Measurements from ENCODE around the gene SNX13.

The SNX13 gene

DNA sequence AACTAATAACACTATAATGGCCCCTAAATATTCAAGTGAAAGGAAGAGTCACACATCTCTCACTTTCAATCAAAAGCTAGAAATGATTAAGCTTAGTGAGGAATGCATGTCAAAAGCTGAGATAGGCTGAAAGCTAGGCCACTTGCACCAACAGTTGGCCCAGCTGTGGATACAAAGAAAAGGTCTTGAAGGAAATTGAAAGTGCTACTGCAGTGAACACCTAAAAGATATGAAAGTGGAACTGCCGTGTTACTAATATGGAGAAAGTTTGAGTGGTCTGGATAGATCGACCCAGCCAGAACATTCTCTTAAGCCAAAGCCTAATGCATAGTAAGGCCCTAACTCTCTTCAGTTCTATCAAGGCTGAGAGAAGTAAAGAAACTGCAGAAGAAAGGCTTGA is 12.1 kb upstream of the SNX13 start:
- DNase-seq (ENCODE audit: low read depth, low spot score) = no peak

DNA sequence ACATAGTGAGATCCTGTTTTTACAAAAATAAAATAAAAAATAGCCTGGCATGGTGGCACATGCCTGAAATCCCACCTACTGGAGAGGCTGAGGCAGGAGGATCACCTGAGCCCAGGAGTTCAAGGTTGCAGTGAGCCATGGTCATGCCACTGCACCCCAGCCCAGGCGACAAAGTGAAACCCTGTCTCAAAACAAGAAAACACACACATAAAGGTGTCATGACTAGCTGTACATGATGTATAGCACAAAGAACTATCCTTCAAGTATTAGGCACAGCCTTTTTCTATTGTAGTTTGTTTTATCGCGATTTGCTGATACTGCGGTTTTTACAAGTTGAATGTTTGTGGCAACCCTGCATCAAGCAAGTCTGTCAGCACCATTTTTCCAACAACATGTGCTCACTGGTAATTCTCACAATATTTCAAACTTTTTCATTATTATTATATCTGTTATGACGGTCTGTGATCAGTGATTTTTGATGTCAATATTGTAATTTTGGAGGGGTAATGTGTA is 11.5 kb upstream of the SNX13 start:
- no peaks in the 10 kb centered on the region for H3K36me3 ChIP-seq (ENCODE audit: insufficient read depth, low read length)
- no peak overlapping the region for H3K27ac ChIP-seq
- H3K9me3 ChIP-seq (ENCODE audit: low read depth, low read length) = no peaks in the 10 kb centered on the region
- no peak for TF ChIP-seq POLR2AphosphoS5 (IDR thresholded peaks at IDR 0.05; ENCODE audit: borderline replicate concordance, low read depth, low read length)
- H3K4me3 ChIP-seq = no peak overlapping the region
- DNase-seq (ENCODE audit: low read depth, low spot score) = no peak
- H3K9ac ChIP-seq (ENCODE audit: insufficient read length) = no peak overlapping the region

More for the DNA sequence above, 12.1 kb upstream of the SNX13 start:
- no peak overlapping the region for H3K9ac ChIP-seq (ENCODE audit: insufficient read length)
- no peak overlapping the region for H3K4me3 ChIP-seq
- no peaks in the 10 kb centered on the region for H3K9me3 ChIP-seq (ENCODE audit: low read depth, low read length)
- no peaks in the 10 kb centered on the region for H3K36me3 ChIP-seq (ENCODE audit: insufficient read depth, low read length)
- TF ChIP-seq EZH2 (IDR thresholded peaks at IDR 0.05) = no peak
- no peak for TF ChIP-seq FOXP2 (optimal IDR thresholded peaks at IDR 0.05; ENCODE audit: control extremely low read depth, extremely low read length, insufficient read depth)
- TF ChIP-seq POLR2AphosphoS5 (IDR thresholded peaks at IDR 0.05; ENCODE audit: borderline replicate concordance, low read depth, low read length) = no peak
- no peak overlapping the region for H3K27ac ChIP-seq

DNA sequence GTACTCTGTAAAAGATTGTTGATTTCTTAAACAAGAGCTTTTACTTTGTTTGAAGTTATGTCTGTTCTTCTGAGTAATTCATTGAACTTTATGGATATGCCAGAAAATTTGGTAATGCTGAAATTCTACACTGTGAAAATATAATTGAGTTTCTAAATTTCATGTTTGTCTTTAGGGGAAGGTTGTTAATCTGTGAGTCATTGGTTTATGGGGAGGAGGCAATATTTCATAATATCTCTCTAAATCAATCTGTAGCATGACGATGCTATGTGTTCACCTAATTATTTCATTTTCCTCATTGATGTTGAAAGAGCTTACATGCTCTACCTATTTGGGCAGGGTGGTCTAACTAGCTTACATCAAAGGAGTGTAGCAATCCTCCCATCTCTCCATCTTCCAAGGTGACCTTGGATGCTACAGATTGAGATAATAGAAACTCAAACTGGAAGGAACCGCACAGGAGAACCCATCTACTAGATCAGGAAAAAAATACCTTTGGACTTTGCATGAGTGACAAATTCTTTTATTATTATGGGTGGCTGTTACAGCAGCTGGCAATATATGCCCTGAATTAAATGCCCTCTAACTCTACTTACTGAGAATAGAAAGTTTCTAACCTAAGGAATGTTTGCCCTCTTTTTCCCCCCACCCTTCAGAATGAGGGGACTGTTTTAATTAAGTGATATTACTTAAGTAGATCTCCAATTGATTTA is 8.4 kb upstream of the SNX13 start:
- H3K4me3 ChIP-seq = no peak overlapping the region
- DNase-seq (ENCODE audit: low read depth, low spot score) = no peak
- H3K36me3 ChIP-seq (ENCODE audit: insufficient read depth, low read length) = no peaks in the 10 kb centered on the region
- no peaks in the 10 kb centered on the region for H3K9me3 ChIP-seq (ENCODE audit: low read depth, low read length)
- no peak overlapping the region for H3K9ac ChIP-seq (ENCODE audit: insufficient read length)
- no peak overlapping the region for H3K27ac ChIP-seq
- TF ChIP-seq FOXP2 (optimal IDR thresholded peaks at IDR 0.05; ENCODE audit: control extremely low read depth, extremely low read length, insufficient read depth) = no peak
- no peak for TF ChIP-seq EZH2 (IDR thresholded peaks at IDR 0.05)
- TF ChIP-seq POLR2AphosphoS5 (IDR thresholded peaks at IDR 0.05; ENCODE audit: borderline replicate concordance, low read depth, low read length) = no peak

DNA sequence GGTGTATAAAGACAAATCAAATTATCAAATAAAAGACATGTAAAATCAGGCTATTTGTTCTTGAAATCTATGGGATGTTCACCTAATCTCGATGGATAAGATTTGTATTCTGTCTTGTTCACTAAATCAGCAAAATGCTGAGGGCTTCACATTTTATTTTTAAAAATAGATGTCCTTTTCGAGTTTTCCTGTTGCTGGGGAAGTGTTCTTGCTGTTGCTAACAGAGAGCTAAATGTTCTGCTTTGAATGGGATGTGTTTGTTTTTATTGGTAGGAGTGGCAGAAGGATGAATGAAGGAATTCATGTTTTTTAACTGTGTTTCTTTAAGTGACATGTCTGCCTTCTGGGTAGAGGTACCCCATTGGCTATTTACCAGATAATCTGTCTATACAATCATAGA is 7.3 kb upstream of the SNX13 start:
- no peak for DNase-seq (ENCODE audit: low read depth, low spot score)
- Histone ChIP-seq H3K9ac (ENCODE audit: insufficient read length) (no peak overlapping the region), H3K4me3 (no peak overlapping the region), H3K27ac (no peak overlapping the region), H3K36me3 (ENCODE audit: insufficient read depth, low read length) (no peaks in the 10 kb centered on the region), H3K9me3 (ENCODE audit: low read depth, low read length) (no peaks in the 10 kb centered on the region)
- TF ChIP-seq FOXP2 (optimal IDR thresholded peaks at IDR 0.05; ENCODE audit: control extremely low read depth, extremely low read length, insufficient read depth) (no peak), POLR2AphosphoS5 (IDR thresholded peaks at IDR 0.05; ENCODE audit: borderline replicate concordance, low read depth, low read length) (no peak), EZH2 (IDR thresholded peaks at IDR 0.05) (no peak)

DNA sequence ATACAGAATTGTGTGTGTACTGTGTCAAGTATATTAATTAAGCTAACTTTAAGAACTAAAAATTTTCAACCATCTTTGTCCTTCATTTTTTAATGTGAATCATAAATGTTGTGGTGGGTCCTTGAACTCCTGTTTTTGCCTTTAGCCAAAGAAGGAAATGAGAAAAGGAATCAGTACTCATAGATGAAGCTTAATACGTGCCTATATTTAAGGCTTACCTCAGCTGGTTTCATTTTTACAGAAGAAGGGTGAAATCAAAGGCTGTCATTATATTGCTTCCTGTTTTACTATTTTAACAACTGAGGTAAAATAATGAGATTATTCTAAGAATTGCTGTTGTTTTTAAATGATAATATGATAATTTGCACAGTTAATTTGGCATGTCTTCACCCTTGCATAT is 6.3 kb upstream of the SNX13 start:
- no peak for DNase-seq (ENCODE audit: low read depth, low spot score)
- Histone ChIP-seq H3K4me3 (no peak overlapping the region), H3K36me3 (ENCODE audit: insufficient read depth, low read length) (no peaks in the 10 kb centered on the region), H3K9ac (ENCODE audit: insufficient read length) (no peak overlapping the region), H3K9me3 (ENCODE audit: low read depth, low read length) (no peaks in the 10 kb centered on the region), H3K27ac (no peak overlapping the region)
- TF ChIP-seq POLR2AphosphoS5 (IDR thresholded peaks at IDR 0.05; ENCODE audit: borderline replicate concordance, low read depth, low read length) (no peak), FOXP2 (optimal IDR thresholded peaks at IDR 0.05; ENCODE audit: control extremely low read depth, extremely low read length, insufficient read depth) (no peak), EZH2 (IDR thresholded peaks at IDR 0.05) (no peak)

DNA sequence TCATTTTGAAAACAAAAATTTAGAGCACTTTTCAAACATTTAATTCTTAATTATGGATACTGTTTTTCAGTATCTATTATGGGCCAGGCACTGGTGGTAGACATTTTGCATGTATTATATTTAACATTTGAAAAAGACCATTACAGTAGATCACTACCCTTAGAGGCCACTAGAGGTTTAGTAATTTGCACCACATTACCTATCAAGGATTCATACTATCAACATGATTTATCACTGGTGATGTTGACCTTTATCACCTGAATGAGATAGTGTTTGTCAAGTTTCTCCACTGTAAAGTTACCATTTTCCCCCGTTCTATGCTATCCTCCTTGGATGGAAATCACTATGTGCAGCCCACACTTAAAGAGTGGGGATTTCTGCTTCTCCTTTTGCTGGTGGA is 4.4 kb upstream of the SNX13 start:
- no peak overlapping the region for H3K27ac ChIP-seq
- TF ChIP-seq EZH2 (IDR thresholded peaks at IDR 0.05) (no peak), FOXP2 (optimal IDR thresholded peaks at IDR 0.05; ENCODE audit: control extremely low read depth, extremely low read length, insufficient read depth) (no peak), POLR2AphosphoS5 (IDR thresholded peaks at IDR 0.05; ENCODE audit: borderline replicate concordance, low read depth, low read length) (no peak)
- H3K9me3 ChIP-seq (ENCODE audit: low read depth, low read length) = no peaks in the 10 kb centered on the region
- H3K4me3 ChIP-seq = no peak overlapping the region
- DNase-seq (ENCODE audit: low read depth, low spot score) = no peak
- no peak overlapping the region for H3K9ac ChIP-seq (ENCODE audit: insufficient read length)
- H3K36me3 ChIP-seq (ENCODE audit: insufficient read depth, low read length) = no peaks in the 10 kb centered on the region

DNA sequence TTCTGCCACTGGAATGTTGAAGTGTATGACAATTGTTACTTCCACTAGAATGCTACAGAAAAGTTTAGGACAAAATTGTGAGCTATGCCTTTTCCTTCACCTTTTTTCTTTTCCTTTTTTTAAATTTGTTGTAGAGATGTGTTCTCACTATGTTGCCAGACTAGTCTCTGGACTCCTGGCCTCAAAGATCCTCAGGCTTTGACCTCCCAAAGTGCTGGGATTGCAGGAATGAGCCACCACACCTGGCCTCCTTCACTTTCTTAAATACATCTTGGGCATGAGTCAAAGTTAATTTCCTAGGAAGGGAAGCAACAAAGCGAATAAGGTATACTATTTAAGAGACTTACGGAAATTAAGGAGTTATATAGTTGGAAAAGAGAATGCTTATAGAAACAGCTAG is 2.7 kb upstream of the SNX13 start:
- TF ChIP-seq EZH2 (IDR thresholded peaks at IDR 0.05) = no peak
- no peak for TF ChIP-seq FOXP2 (optimal IDR thresholded peaks at IDR 0.05; ENCODE audit: control extremely low read depth, extremely low read length, insufficient read depth)
- no peak for TF ChIP-seq POLR2AphosphoS5 (IDR thresholded peaks at IDR 0.05; ENCODE audit: borderline replicate concordance, low read depth, low read length)
- Histone ChIP-seq H3K27ac (no peak overlapping the region), H3K9me3 (ENCODE audit: low read depth, low read length) (no peaks in the 10 kb centered on the region), H3K4me3 (no peak overlapping the region), H3K9ac (ENCODE audit: insufficient read length) (no peak overlapping the region), H3K36me3 (ENCODE audit: insufficient read depth, low read length) (no peaks in the 10 kb centered on the region)
- DNase-seq (ENCODE audit: low read depth, low spot score) = no peak

DNA sequence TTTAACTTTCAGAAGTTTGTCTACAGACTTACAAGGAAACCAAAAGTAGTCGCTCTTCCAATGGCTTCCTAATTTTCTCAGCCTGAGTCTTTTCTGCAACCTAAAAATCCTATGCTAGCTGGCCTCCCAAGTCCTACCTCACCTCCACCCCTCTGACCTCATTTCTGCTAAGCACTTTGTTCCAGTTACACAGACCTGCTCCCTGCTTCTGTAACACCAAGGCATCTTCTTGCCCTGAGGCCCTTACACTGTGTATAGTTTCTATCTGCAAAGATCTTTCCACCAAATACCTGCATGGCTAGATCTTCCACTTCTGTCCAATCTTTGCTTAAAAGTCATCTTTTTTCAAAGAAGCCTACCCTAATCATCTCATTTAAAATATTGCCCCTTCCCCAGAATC is 1.9 kb upstream of the SNX13 start:
- Histone ChIP-seq H3K4me3 (no peak overlapping the region), H3K27ac (no peak overlapping the region), H3K9ac (ENCODE audit: insufficient read length) (no peak overlapping the region), H3K9me3 (ENCODE audit: low read depth, low read length) (no peaks in the 10 kb centered on the region), H3K36me3 (ENCODE audit: insufficient read depth, low read length) (no peaks in the 10 kb centered on the region)
- no peak for DNase-seq (ENCODE audit: low read depth, low spot score)
- TF ChIP-seq FOXP2 (optimal IDR thresholded peaks at IDR 0.05; ENCODE audit: control extremely low read depth, extremely low read length, insufficient read depth) (no peak), POLR2AphosphoS5 (IDR thresholded peaks at IDR 0.05; ENCODE audit: borderline replicate concordance, low read depth, low read length) (no peak), EZH2 (IDR thresholded peaks at IDR 0.05) (no peak)

DNA sequence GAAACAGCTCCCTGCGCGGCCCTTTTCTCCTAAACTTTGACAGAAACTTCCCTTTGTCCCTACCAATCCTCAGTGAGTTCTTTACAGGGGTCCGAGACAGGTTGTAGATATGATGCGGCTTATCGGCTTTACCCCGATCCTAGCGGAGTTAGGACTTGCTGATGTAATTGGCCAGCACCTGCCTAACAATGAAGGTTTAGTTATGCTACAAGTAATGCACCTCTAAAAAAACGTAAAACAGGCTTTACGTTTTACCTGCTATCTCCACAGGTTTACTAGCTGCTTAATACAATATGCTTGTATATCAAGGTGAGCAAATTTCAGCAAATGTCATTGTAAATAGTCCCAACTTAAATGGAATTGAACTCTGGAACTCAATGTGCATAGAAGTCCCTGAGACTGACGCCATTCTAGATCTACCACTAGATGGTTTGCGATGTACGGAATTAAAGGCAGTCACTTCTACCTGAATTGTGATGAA is 697 bp upstream of the SNX13 start:
- DNase-seq (ENCODE audit: low read depth, low spot score) = no peak
- peak overlapping the region; percentile 95 for H3K9ac ChIP-seq (ENCODE audit: insufficient read length)
- no peak overlapping the region for H3K27ac ChIP-seq
- peak overlapping the region; percentile 94 for H3K4me3 ChIP-seq
- 0 out of 2 replicates have a peak, but pooled peaks cover 2% of the 10 kb centered on the region for H3K36me3 ChIP-seq (ENCODE audit: insufficient read depth, low read length)
- H3K9me3 ChIP-seq (ENCODE audit: low read depth, low read length) = no peaks in the 10 kb centered on the region
- TF ChIP-seq POLR2AphosphoS5 (IDR thresholded peaks at IDR 0.05; ENCODE audit: borderline replicate concordance, low read depth, low read length) (no peak), EZH2 (IDR thresholded peaks at IDR 0.05) (no peak), FOXP2 (optimal IDR thresholded peaks at IDR 0.05; ENCODE audit: control extremely low read depth, extremely low read length, insufficient read depth) (no peak)
